NB4 (cell line): ENCODE data around the gene KRT7.
A peak's percentile ranks its signal among the peaks of the same experiment; 100 is the strongest.
"Not testable (repeated sequence)": the region's sequence is repeated elsewhere in the genome, so short reads cannot be mapped to it uniquely, and the experiment has no call there.

Experiments used
- DNase-seq: peaks from one replicate; pipeline ENCODE4 v3.0.0; 2010; ENCODE audit warnings: low read depth
- H3K4me3 ChIP-seq: one replicate; pipeline ENCODE4 v1.5.1; 2011; ENCODE audit warnings: mild to moderate bottlenecking, low read depth, low read length, moderate library complexity
- MYC ChIP-seq: IDR thresholded peaks from 2 replicates; pipeline ENCODE4 v1.6.1; 2011; ENCODE audit warnings: low read depth, low read length
- POLR2A ChIP-seq: IDR thresholded peaks from 2 replicates; pipeline ENCODE4 v1.6.1; 2011; ENCODE audit warnings: mild to moderate bottlenecking; ENCODE audit not compliant: insufficient read length; ENCODE audit errors: extremely low read depth
- TF ChIP-seq, protein P1 (sequence below): IDR thresholded peaks from 2 replicates; pipeline ENCODE4 v1.6.1; 2011; ENCODE audit warnings: low read depth, low read length
- TF ChIP-seq, protein P2 (sequence below): IDR thresholded peaks from one replicate; pipeline ENCODE4 v1.5.1; 2012; ENCODE audit warnings: low read depth, low read length

Gene KRT7

DNA sequence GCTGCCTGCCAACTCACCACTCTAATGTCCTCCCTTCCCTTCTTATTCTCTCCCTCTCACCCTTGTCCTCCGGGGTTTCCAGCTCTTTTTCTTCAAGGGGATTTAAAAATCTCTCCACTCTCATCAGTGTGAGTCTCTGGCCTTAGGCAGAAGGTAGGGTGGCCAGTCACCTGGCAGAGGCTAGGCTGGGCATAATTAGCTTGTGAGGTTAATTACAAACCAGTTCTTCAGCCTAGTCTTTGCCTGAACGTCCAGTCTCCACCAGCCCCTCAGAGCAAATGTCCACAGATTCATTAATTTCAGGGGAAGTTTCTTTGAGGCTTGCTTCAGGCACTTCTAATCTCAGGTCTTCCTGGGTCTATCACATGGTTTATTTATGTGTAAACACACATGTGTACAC, 6.7 kb downstream of the KRT7 start:
- DNase-seq = no peak
- TF ChIP-seq, protein P1, sequence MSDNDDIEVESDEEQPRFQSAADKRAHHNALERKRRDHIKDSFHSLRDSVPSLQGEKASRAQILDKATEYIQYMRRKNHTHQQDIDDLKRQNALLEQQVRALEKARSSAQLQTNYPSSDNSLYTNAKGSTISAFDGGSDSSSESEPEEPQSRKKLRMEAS = no peak
- TF ChIP-seq POLR2A = no peak
- TF ChIP-seq, protein P2, sequence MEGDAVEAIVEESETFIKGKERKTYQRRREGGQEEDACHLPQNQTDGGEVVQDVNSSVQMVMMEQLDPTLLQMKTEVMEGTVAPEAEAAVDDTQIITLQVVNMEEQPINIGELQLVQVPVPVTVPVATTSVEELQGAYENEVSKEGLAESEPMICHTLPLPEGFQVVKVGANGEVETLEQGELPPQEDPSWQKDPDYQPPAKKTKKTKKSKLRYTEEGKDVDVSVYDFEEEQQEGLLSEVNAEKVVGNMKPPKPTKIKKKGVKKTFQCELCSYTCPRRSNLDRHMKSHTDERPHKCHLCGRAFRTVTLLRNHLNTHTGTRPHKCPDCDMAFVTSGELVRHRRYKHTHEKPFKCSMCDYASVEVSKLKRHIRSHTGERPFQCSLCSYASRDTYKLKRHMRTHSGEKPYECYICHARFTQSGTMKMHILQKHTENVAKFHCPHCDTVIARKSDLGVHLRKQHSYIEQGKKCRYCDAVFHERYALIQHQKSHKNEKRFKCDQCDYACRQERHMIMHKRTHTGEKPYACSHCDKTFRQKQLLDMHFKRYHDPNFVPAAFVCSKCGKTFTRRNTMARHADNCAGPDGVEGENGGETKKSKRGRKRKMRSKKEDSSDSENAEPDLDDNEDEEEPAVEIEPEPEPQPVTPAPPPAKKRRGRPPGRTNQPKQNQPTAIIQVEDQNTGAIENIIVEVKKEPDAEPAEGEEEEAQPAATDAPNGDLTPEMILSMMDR = no peak
- TF ChIP-seq MYC = no peak
- H3K4me3 ChIP-seq = no peak overlapping the region

DNA sequence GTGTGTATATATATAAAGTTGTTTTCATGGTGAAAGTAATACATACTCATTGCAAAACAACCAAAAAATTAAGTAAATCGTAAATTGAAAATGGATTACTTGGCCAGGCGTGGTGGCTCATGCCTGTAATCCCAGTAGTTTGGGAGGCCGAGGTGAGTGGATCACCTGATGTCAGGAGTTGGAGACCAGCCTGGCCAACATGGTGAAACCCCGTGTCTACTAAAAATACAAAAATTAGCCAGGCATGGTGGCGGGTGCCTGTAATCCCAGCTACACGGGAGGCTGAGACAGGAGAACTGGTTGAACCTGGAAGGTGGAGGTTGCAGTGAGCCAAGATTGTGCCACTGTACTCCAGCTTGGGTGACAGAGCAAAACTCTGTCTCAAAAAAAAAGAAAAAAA, 7.2 kb downstream of the KRT7 start:
- DNase-seq, H3K4me3 ChIP-seq: not testable (repeated sequence)

DNA sequence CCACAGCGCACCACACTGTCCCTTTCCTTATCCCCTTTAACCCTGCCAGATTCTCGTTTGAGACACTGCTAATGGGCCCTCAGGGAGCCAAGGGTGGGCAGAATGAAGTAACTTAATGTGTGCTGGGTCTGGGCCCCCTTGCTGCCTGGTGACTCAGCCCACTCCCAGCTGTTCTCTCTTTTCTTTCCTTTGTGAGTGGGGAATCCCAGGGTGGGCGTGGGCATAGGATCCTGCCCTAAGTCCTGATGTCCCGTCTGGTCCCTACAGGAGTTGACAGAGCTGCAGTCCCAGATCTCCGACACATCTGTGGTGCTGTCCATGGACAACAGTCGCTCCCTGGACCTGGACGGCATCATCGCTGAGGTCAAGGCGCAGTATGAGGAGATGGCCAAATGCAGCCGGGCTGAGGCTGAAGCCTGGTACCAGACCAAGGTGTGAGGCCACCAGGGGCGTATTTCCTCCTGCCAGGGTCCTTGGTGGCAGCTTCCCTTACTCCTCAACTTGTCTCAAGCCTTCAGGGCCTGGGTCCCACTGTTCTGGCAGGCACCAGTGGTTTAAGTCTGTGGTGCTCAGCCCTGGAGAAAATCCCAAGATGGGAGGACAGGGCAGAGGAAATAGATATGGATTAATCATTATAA, 8.3 kb downstream of the KRT7 start:
- H3K4me3 ChIP-seq = no peak overlapping the region
- TF ChIP-seq POLR2A (no peak), MYC (no peak)
- TF ChIP-seq, protein P2 = peak; percentile 11
- TF ChIP-seq, protein P1 = no peak
- DNase-seq = peak; percentile 58

DNA sequence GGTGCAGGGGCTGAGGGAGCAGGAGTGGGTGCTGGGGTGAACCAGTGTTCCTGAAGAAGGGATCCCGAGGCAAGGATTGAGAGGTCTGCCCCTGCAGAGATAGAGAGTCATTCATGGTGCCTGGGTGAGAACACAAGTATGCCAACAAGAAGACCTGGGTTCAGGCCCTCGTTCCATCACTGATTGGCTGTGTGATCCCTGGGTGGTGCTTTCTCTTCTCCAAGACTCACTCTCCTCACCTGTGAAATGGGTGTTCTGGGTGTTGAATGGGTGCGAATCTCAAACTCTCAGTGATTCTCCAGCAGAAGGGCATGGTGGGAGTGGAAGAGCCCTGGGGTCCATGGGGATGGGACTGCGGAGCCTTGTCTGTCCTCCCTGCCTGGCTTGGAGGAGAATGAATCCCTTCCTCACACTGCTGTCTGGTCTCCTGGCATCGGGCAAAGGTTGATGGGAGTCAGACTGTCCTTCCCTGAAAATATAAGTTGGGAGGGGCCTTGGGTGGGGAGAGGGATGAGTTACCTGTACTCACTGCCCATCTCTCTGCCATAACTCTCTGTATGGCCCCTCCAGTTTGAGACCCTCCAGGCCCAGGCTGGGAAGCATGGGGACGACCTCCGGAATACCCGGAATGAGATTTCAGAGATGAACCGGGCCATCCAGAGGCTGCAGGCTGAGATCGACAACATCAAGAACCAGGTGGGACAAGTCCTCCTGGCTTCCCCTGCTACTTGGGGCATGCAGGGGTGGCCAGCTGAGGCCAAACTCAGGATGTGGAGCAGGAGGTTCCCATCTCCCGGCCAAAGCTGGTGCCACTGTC, 9.6 kb downstream of the KRT7 start:
- no peak overlapping the region for H3K4me3 ChIP-seq
- TF ChIP-seq, protein P2 = no peak
- no peak for TF ChIP-seq MYC
- TF ChIP-seq, protein P1 = no peak
- TF ChIP-seq POLR2A = no peak
- DNase-seq = no peak

DNA sequence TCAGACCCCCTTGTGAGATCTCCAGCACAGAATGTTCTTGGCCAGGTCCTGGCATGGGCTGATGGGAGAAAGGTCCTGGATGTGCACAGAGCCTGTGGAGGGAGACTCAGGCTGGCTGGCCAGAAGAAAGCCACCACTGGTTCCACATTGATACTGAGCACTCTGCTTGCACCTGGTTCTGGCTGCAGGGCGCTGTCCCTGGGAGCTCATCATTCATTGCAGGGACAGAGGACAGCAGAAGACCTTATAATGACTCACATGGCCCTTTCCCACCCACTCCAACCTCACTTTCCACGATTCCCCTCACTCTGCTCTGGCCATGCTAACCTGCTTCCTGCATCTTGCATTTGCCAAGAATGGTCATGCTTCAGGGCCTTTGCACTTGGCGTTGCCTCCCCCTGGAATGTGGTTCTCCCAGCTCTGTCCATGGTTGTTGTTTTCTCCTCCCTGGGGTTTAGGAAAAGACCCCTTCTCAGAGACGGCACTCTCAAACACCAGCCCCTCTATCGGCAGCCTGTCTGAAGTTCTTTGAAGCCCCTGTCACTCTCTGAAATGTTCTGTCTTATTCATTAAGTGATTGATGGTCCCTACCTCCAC, 10.3 kb downstream of the KRT7 start:
- no peak overlapping the region for H3K4me3 ChIP-seq
- no peak for DNase-seq
- TF ChIP-seq, protein P1 = no peak
- no peak for TF ChIP-seq MYC
- TF ChIP-seq, protein P2 = no peak
- TF ChIP-seq POLR2A = no peak
